ENCODE measurements around the gene AP2S1.

- TF ChIP-seq POLR2AphosphoS5 (IDR thresholded peaks at IDR 0.05; ENCODE audit: low read depth, low read length) (no peak), TAF1 (IDR thresholded peaks at IDR 0.05; ENCODE audit: borderline replicate concordance, low read depth, low read length) (no peak), POLR2A (IDR thresholded peaks at IDR 0.05; ENCODE audit: low read depth, low read length) (no peak)
Measured at GRCh38 chr19:46882034-46882433, 31.4 kb upstream of the AP2S1 start.
